NT2/D1 (cell line): Measurements from ENCODE around the gene ZFPL1.

Experiments
- DNase-seq: peaks from one replicate; pipeline ENCODE4 v3.0.0-alpha.2; 2011; ENCODE audit warnings: low read depth, low spot score
- H3K27me3 ChIP-seq: 2 replicates; pipeline ENCODE4 v1.6.0; 2011; ENCODE audit warnings: mild to moderate bottlenecking; ENCODE audit not compliant: insufficient read length, insufficient read depth
- H3K36me3 ChIP-seq: 2 replicates; pipeline ENCODE4 v1.6.1; 2011; ENCODE audit warnings: mild to moderate bottlenecking, low read length, mixed read lengths; ENCODE audit not compliant: insufficient read depth, insufficient read length
- H3K4me1 ChIP-seq: 2 replicates; pipeline ENCODE4 v1.5.1; 2011; ENCODE audit not compliant: insufficient read depth, insufficient read length
- H3K4me3 ChIP-seq: 2 replicates; pipeline ENCODE4 v1.5.1; 2011; ENCODE audit warnings: low read depth; ENCODE audit not compliant: insufficient read length
- H3K9ac ChIP-seq: 2 replicates; pipeline ENCODE4 v1.6.0; 2011; ENCODE audit warnings: low read depth; ENCODE audit not compliant: insufficient read length
- H3K9me3 ChIP-seq: 2 replicates; pipeline ENCODE4 v1.5.1; 2011; ENCODE audit warnings: mild to moderate bottlenecking, low read length; ENCODE audit not compliant: insufficient read depth
- SUZ12 ChIP-seq: IDR thresholded peaks from 2 replicates; pipeline ENCODE4 v1.6.1; 2011; ENCODE audit not compliant: insufficient read length, insufficient read depth; ENCODE audit errors: extremely low read depth
- YY1 ChIP-seq: IDR thresholded peaks from 2 replicates; pipeline ENCODE4 v1.6.1; 2011; ENCODE audit not compliant: insufficient read length, insufficient read depth
- ZNF274 ChIP-seq: IDR thresholded peaks from 2 replicates; pipeline ENCODE4 v1.6.1; 2011; ENCODE audit warnings: mild to moderate bottlenecking, low read depth, low read length

Gene ZFPL1

GRCh38 chr11:65071907-65072630 lies 12.0 kb upstream of the ZFPL1 start:
- no peak overlapping the region for H3K4me3 ChIP-seq
- no peak overlapping the region for H3K9ac ChIP-seq
- H3K27me3 ChIP-seq: no peaks in the 10 kb centered on the region
- peaks cover 15% of the 10 kb centered on the region for H3K36me3 ChIP-seq
- no peaks in the 10 kb centered on the region for H3K9me3 ChIP-seq
- no peak for TF ChIP-seq ZNF274
- no peak for TF ChIP-seq YY1
- TF ChIP-seq SUZ12: no peak
- no peak for DNase-seq
- H3K4me1 ChIP-seq: peaks cover 5% of the 10 kb centered on the region

GRCh38 chr11:65072631-65072966 lies 11.4 kb upstream of the ZFPL1 start:
- H3K9me3 ChIP-seq: no peaks in the 10 kb centered on the region
- TF ChIP-seq ZNF274 (no peak), YY1 (no peak), SUZ12 (no peak)
- H3K9ac ChIP-seq: no peak overlapping the region
- H3K4me3 ChIP-seq: no peak overlapping the region
- H3K4me1 ChIP-seq: peaks cover 5% of the 10 kb centered on the region
- no peak for DNase-seq
- H3K36me3 ChIP-seq: peaks cover 20% of the 10 kb centered on the region
- H3K27me3 ChIP-seq: no peaks in the 10 kb centered on the region

GRCh38 chr11:65077451-65077850 lies 6.6 kb upstream of the ZFPL1 start:
- no peak for DNase-seq
- Histone ChIP-seq H3K4me3 (no peak overlapping the region), H3K27me3 (no peaks in the 10 kb centered on the region), H3K9me3 (no peaks in the 10 kb centered on the region), H3K4me1 (peaks cover 2% of the 10 kb centered on the region), H3K9ac (no peak overlapping the region), H3K36me3 (peaks cover 65% of the 10 kb centered on the region)
- TF ChIP-seq SUZ12: no peak
- TF ChIP-seq ZNF274: no peak
- TF ChIP-seq YY1: no peak

GRCh38 chr11:65078151-65078550 lies 5.9 kb upstream of the ZFPL1 start:
- no peak for DNase-seq
- Histone ChIP-seq H3K27me3 (no peaks in the 10 kb centered on the region), H3K4me1 (peaks cover 2% of the 10 kb centered on the region), H3K9me3 (no peaks in the 10 kb centered on the region), H3K4me3 (no peak overlapping the region), H3K36me3 (peaks cover 72% of the 10 kb centered on the region), H3K9ac (no peak overlapping the region)
- TF ChIP-seq YY1 (no peak), SUZ12 (no peak), ZNF274 (no peak)

GRCh38 chr11:65078786-65079342 lies 5.2 kb upstream of the ZFPL1 start:
- Histone ChIP-seq H3K4me1 (peaks cover 2% of the 10 kb centered on the region), H3K36me3 (peaks cover 75% of the 10 kb centered on the region), H3K4me3 (no peak overlapping the region), H3K9me3 (no peaks in the 10 kb centered on the region), H3K9ac (no peak overlapping the region), H3K27me3 (no peaks in the 10 kb centered on the region)
- DNase-seq: no peak
- no peak for TF ChIP-seq ZNF274
- peak; percentile 46 for TF ChIP-seq YY1
- TF ChIP-seq SUZ12: no peak

GRCh38 chr11:65083134-65083833 lies 738 bp upstream of the ZFPL1 start:
- Histone ChIP-seq H3K4me1 (no peaks in the 10 kb centered on the region), H3K4me3 (peak overlapping the region; percentile 75), H3K27me3 (no peaks in the 10 kb centered on the region), H3K9ac (peak overlapping the region; percentile 86), H3K9me3 (no peaks in the 10 kb centered on the region), H3K36me3 (peaks cover 82% of the 10 kb centered on the region)
- no peak for DNase-seq
- no peak for TF ChIP-seq ZNF274
- no peak for TF ChIP-seq SUZ12
- no peak for TF ChIP-seq YY1
